Renal cortical epithelial cell (primary cell): Measurements from ENCODE around the gene ASCL2. TPM values are rescaled to one million over a fixed set of nuclear protein-coding genes. Genes with fewer than 3 reads are reported as not detected.

Experiments
- DNase-seq: peaks from one replicate; pipeline ENCODE4 v3.0.0-alpha.2; 2011; ENCODE audit warnings: low read depth
- total RNA-seq: library from RNA; depleted of rRNA; stranded (reverse); fragments of >200 nt; gene quantifications from 2 replicates; pipeline ENCODE4 v1.2.3, GENCODE V29; 2014

Gene ASCL2, protein sequence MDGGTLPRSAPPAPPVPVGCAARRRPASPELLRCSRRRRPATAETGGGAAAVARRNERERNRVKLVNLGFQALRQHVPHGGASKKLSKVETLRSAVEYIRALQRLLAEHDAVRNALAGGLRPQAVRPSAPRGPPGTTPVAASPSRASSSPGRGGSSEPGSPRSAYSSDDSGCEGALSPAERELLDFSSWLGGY
- not detected in 2 replicates for total RNA-seq

- DNase-seq: no peak
These were observed at the start of gene ASCL2 for GRCh38 chr11:2270322-2271076. Gene ASCL2 (minus strand): TSS chr11:2270588. CDS start chr11:2270332, 256 bp downstream.

- DNase-seq: no peak
These were observed 49.5 kb upstream of the ASCL2 start for GRCh38 chr11:2319791-2320472.

DNA sequence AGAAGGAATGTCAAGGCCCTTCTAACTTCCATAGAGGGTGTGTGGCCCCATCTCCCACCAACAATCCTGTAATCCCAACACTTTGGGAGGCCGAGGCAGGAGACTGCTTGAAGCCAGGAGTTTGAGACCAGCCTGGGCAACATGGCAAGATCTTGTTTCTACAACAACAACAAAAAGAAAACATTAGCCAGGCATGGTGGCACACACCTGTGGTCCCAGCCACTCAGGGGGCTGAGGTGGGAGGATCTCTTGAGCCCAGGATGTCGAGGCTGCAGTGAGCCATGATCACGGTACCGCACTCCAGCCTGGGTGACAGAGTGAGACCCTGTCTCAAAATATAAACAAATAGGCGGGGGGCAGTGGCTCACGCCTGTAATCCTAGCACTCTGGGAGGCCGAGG is 48.3 kb upstream of the ASCL2 start:
- no peak for DNase-seq

DNA sequence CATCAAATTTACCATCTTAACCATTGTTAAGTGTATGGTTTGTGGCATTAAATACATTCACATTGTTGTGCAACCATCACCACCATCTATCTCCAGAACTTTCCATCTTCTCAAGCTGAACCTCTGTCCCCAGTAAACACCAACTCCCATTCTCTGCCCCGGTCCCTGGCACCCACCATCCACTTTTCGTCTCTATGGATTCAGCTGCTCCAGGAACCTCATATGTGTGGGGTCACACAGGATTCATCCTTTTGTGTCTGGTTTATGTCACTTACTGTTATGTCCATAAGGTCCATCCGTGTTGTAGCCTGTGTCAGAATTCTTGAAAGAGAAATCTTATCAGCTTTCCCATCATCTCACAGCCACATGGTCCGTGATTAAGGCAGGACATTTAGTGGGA is 47.7 kb upstream of the ASCL2 start:
- DNase-seq: no peak

DNA sequence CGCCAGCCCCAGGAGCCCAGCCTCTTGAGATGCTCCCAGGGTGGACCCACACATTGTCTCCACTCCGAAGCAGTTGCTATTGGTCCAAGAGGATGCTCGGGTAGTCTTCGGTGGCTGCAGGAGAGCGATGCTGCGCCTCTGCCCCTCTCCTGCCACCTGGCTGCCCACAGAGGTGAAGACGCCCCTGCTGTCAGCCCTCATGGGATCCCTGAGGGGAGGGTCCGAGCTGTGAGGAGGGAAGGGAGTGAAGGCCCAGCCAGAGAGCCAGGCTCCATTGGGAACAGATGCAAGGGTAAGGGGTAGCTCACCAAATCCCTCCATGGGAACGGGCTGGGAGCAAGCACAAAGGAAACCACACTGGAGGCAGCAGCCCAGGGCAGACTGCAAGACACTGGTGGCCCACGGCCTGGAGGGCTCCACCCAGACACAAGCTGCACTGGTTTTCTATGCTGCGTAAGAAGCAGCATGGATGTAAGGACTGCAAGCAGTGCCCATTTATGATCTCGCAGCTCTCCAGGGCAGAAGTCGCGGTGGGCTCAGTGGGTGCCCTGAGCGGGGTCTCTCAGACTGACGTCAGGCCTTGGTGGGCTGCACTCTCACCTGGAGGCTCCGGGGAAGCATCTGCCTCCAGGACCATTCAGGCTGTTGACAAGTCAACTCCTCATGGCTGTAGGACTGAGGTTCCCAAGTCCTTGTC is 47.1 kb upstream of the ASCL2 start:
- no peak for DNase-seq

GRCh38 chr11:2316963-2317244 is 46.5 kb upstream of the ASCL2 start:
- no peak for DNase-seq

DNA sequence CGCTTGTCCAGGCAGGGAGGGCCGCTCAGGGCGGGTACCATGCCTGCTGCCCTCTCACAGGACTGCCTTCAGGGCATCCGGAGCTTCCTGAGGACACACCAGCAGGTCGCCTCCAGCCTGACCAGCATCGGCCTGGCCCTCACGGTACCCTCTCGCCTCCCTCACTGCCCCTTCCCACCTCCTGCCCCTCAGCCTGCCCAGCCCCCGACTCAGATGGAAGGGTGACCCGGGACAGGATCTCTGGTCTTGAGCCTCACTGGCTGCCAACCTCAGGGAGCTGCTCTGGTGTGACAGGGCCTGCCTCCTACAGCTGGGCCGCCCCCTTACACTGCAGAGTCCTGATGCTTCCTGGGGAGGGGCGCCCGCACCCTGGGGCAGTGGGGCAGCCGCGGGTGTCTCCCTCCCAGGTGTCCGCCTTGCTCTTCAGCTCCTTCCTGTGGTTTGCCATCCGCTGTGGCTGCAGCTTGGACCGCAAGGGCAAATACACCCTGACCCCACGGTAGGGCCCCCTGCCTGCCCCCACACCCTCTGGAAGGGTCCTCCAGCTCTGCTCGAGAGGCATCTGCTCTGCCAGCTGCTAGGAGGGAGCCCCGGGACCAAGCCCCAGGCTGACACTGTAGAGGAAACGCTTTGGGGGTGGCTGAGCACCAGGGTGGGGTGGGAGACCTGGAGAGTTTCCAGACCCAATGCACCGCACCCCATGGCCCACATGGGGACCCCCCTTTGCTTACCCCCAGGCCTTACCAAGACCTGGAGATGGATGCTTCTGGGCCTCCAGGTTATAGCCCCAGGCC is 46.0 kb upstream of the ASCL2 start:
- DNase-seq: no peak

- DNase-seq: no peak
These were observed 45.2 kb upstream of the ASCL2 start for GRCh38 chr11:2315395-2316168.

DNA sequence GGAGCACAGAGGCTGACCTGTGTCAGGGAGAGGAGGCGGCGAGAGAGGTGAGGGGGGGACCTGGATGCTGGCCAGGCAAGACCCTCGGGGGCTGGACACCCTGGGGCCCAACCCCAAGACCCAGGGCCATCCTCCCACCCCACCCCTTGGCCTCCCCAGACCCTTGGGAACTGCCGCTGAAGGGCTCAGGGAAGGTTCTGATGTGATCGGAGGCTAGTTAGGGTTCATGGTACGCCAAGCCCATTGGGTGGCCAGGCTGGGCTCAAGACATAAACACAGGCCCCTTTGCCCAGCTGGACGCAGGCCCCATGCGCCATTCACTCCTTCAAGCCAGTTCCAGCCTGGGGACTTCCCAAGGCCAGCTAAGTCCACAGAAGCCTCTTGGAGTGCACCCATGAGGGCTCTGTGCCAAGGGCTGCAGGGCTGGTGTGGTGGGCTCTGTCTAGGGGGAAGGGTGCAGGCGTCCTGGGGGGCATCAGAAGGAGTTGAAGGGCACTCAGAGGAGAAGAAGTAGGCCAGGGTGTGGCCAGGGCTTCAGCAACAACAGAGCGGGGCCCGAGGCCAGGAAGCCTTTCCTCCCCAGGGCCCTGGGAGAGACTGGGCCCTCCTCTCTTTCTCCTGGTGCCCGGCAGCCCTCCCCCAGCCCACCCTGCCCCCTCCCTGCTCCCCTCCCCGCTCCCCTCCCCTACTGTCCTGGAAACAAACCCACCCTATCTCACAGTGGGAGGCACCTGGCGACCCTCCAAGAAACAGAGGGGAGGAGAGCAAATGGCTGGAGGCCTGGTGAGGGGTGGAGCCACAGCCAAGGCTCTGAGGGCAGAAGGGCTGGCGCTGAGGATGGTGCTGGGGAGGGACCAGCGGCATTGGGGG is 44.4 kb upstream of the ASCL2 start:
- DNase-seq: peak; percentile 28

DNA sequence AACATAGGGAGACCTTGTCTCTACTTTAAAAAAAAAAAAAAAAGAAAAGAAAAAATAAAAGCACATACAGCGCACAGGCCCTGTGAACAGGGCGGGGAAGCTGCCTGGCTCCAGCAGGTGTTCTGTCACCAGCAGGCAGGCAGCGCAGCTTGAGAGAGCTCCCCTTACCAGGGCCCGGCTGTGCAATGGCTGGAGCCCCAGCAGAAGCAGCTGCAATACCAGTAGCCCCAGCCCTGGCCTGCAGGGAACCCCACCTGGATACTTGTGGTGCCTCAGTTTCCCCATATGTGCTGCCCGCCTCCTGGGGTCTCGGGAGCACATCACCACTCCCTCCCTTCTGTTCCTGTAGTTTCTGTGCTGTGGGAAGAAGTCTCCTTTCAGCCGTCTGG is 43.7 kb upstream of the ASCL2 start:
- no peak for DNase-seq

- DNase-seq: no peak
These were observed 42.9 kb upstream of the ASCL2 start for GRCh38 chr11:2313051-2313951.

DNA sequence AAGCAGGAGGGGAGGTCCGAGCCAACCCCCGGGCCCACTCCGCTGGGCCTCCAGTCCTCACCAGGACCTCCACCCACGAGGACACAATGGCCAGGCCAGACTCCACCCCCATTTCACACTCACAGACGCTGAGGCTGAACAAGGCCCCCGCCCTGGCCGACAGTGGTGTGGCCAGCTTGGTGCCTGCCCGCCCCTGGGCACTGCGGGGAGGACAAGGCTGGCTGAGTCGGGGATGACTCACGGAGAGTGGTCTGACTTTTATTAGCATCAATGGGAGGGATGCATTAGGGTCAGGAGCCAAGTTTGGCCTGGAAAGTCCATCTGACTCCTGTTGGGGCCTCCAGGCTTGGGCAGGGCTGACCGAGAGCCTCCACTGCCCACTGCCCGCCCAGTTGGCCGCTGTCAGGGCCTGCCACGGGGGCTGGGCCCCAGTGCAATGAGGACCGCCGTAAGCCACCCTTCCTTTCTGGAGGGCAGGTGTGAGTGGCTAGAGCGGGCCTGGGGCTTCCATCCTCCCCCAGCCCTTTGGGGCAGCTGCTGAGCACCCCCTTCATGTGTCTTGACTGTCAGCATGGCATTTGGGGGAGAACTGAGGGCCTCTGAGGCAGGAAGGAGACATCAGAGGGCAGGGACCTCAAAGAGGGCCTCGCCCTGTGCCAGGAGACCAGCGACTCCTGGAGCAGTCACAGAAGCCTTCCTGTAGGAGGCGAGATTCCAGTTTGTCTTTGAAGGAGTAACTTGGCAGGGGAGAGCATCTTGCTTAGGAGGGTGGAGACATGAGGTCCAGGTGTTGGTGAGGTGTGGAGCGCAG is 42.0 kb upstream of the ASCL2 start:
- DNase-seq: peak; percentile 68

GRCh38 chr11:2311353-2312133 is 41.2 kb upstream of the ASCL2 start:
- DNase-seq: no peak

DNA sequence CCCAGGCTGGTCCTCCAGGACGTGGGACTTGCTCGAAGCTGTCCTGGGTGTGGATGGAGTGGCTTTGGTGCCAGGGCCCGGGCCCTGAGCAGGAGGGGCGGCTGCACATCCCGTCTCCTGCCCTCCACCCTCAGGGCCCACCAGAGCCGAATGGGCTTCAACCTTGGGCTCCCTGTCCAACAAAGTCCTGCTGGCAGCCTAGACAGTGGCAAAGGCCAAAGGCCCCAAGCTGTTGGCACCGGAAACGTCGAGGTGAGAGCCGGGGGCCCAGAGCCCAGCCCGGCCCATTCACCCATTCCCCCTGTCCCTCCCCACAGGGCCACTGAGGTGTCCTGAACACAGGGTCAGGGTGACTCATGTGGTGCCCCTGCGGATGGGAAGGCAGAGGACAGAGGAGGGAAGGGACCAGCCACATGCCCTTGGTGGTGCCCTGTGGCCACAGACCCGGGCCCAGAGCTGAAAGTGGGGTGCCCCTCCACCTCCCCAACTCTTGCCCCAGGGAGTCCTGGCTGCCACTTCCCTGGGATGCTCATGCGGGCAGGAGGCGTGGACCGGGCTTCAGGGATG is 40.5 kb upstream of the ASCL2 start:
- DNase-seq: no peak

GRCh38 chr11:2310073-2310785 is 39.8 kb upstream of the ASCL2 start:
- DNase-seq: no peak
